Measurements from ENCODE around the gene HEMK1. TPM values are rescaled to one million over a fixed set of nuclear protein-coding genes. Genes with fewer than 3 reads are reported as not detected.
A peak's percentile ranks its signal among the peaks of the same experiment; 100 is the strongest.

HEMK1 gene
- total RNA-seq, 1 donor from 2014 or later: 14.2 TPM

- peak; percentile 97 for DNase-seq (ENCODE audit: low read depth)
Observed at GRCh38 chr3:50600841-50601591, 31.7 kb downstream of the HEMK1 start.

- DNase-seq (ENCODE audit: low read depth): no peak
Observed at GRCh38 chr3:50602595-50603191, 33.4 kb downstream of the HEMK1 start.

- DNase-seq (ENCODE audit: low read depth): no peak
Observed at GRCh38 chr3:50603261-50604109, 34.2 kb downstream of the HEMK1 start.

- no peak for DNase-seq (ENCODE audit: low read depth)
Observed at GRCh38 chr3:50604110-50604621, 34.8 kb downstream of the HEMK1 start.

GRCh38 chr3:50604628-50605588 is 35.6 kb downstream of the HEMK1 start:
- peak; percentile 64 for DNase-seq (ENCODE audit: low read depth)

- DNase-seq (ENCODE audit: low read depth): peak; percentile 90
Observed at GRCh38 chr3:50605901-50606326, 36.6 kb downstream of the HEMK1 start.

GRCh38 chr3:50606596-50606995 is 37.3 kb downstream of the HEMK1 start:
- DNase-seq (ENCODE audit: low read depth): no peak

- DNase-seq (ENCODE audit: low read depth): no peak
Observed at GRCh38 chr3:50607271-50608091, 38.2 kb downstream of the HEMK1 start.

GRCh38 chr3:50608278-50608677 is 39.0 kb downstream of the HEMK1 start:
- no peak for DNase-seq (ENCODE audit: low read depth)

- DNase-seq (ENCODE audit: low read depth): no peak
Observed at GRCh38 chr3:50609071-50609762, 39.9 kb downstream of the HEMK1 start.

GRCh38 chr3:50609763-50610085 is 40.4 kb downstream of the HEMK1 start:
- DNase-seq (ENCODE audit: low read depth): no peak

GRCh38 chr3:50610181-50610971 is 41.1 kb downstream of the HEMK1 start:
- no peak for DNase-seq (ENCODE audit: low read depth)

GRCh38 chr3:50610992-50611463 is 41.7 kb downstream of the HEMK1 start:
- no peak for DNase-seq (ENCODE audit: low read depth)

GRCh38 chr3:50611464-50612233 is 42.3 kb downstream of the HEMK1 start, which contains the start of gene CISH:
CISH (minus strand) TSS chr3:50611774; CDS start chr3:50611650, 124 bp downstream.
- DNase-seq (ENCODE audit: low read depth): peak; percentile 85

- no peak for DNase-seq (ENCODE audit: low read depth)
Observed at GRCh38 chr3:50612234-50612882, 43.0 kb downstream of the HEMK1 start.

- DNase-seq (ENCODE audit: low read depth): no peak
Observed at GRCh38 chr3:50612970-50613846, 43.9 kb downstream of the HEMK1 start.
